HG02973 (cell line): ENCODE results near the gene GUCY1B1.

ENCODE experiments used
- ATAC-seq: cut with Tn5 transposase; IDR thresholded peaks from one replicate; pipeline ENCODE4 v1.9.1; 2021; ENCODE audit warnings: moderate library complexity; ENCODE audit not compliant: unreplicated experiment

Gene GUCY1B1

DNA sequence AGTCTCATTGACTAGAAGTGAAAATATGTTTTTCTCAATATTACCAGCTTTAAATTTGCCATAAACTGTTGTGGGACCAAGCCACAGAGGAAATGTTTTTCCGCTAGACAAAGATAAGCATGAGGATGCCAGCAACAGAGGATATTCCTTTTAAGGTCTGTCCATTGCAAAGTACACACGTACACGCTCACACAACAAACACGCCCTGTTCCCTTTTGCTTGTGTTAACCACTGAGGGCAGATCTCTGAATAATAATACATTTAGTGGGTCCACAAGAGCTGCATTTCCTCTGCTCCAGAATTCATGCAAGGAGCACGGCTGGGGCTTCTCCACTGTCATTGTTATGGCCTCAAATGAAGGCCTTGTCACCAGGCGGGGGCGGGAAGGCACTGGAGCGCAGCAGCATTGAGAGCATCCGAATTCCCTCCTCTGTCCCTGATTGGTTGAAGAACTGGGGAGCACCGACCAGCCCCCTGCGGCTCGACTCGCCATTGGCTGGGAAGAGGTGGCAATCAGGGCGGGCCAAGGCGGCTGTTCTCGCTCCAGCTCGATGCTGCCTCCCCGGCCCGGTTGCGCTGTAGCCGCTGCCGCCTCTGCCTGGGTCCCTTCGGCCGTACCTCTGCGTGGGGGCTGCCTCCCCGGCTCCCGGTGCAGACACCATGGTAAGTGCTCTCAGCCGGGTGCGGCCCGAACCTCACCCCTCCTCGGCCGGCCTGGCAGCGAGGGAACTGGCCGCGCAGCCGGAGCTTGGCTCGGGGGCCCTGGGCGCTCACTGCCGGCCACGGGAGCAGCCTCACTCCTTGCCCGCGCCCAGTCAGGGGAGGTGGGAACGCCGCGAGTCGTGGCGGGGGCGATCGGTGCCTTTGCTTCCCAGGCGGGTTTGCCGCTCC is at the start of gene GUCY1B1:
GUCY1B1 (plus strand) TSS at position 541 of the 891 bp plus-strand sequence; CDS start at position 661, 120 bp downstream.
- ATAC-seq = peak; percentile 97

DNA sequence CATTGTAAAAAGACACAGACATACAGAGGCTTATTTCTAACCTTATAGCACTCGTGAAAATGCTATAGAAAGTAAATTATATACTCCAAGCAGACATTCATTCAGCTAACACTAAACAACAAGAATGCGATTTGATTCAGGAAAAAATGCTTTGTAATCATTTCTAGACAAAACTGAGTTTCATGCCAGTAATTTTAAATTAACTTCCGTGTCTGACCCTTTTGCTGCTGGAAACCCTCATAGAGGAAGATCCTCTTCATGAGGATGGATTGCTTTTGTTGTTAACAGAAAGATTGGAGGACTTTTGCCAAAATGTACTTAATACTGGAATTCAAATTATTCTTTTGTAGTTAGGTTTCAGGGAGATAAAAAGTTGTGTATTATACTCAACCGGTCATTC is 48.9 kb upstream of the GUCY1B1 start:
- no peak for ATAC-seq

DNA sequence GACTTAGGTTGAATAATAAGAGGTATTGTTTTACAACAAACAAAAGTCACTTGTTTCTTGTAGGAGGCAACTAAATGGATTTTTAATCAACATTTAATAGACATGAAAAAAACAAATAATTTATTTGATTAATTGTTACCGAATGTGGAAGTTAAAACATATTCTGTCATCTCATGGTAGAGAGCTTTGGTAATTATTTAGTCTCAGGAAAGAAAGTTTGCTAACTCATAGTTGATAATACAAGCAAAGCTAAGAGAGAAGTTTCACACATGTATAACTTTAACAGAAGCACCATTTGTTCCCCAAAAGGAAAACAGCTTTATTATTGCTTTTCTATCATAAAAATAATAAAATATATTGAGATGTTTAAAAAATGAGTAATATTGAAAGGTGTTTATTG is 47.3 kb upstream of the GUCY1B1 start:
- ATAC-seq = no peak

DNA sequence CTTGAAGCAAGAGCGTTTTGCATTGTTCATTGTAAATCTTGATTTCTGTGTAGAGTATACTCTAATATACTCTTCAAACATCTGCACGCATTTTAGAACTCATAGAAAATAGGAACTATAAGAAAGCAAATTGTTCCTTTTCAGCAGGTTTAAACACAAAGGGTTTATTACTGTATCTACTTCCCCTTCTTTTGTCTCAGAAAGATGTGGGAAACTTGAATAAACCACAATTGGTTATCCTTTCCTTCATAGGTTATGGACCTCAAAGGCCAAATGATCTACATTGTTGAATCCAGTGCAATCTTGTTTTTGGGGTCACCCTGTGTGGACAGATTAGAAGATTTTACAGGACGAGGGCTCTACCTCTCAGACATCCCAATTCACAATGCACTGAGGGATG is 46.0 kb upstream of the GUCY1B1 start:
- no peak for ATAC-seq

DNA sequence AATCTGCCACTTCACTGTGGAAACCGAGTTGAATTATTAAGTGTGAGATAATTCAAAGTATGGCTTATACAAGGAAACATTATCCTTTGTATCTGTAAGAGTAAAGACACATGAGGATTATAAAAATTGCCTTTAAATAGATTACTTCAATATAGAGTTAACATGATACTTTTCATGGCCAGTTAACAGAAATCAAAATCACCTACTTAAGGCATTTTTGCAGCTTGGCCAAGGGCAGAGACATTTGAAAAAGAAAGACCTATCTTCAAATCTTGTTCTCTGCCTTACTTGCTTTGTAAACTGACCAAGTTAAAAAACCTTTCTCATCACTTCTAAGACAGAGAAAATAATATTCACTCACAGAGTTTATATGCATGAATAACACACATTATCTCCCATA is 44.9 kb upstream of the GUCY1B1 start:
- no peak for ATAC-seq

DNA sequence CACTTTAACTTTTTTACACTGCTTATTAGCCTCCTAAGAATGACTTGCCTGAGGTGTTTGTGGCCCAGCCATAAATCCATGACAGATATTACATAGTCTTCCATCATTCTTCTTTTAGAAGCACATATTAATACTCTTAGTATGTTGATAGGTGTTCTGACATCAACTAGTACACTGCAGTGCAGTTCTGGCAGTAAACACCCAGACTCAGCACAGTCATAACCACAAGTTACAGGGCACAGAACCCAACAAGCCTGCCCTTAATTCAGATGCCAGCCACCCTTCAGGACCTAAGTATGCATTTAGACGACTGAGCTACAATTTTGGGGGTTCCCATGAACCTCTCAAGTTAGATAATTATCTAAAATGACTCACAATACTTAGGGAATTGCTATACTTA is 36.5 kb upstream of the GUCY1B1 start:
- ATAC-seq = no peak

DNA sequence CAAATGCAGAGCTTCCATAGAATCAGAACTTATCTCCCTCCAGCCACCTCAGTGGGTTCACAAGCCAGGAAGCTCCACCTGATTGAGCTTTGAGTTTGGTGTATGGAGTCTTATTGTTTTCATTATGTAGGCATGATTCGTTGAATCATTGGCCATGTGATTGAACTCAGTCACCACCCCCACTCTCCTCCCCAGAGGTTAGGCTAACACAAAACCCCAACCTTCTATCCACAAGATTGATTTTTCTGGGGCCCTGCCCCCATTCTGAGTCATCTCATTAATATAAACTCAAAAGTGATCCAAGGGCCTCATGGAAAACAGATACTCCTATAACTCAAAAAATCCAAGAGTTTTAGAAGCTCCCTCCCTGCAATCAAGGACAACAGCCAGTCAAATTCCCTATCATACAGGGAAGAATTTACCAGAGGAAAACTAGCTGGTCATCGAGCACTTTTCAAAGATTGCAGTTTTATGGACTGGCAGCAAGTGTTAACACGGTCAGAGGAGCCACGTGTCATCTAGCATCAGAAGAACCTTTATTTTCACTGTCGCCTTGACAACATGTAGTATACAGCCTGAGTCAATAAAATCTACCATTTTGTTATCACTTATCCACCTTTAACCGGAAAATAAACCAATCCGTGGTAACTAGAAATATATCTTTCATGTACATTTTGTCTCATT is 35.9 kb upstream of the GUCY1B1 start:
- ATAC-seq = no peak

DNA sequence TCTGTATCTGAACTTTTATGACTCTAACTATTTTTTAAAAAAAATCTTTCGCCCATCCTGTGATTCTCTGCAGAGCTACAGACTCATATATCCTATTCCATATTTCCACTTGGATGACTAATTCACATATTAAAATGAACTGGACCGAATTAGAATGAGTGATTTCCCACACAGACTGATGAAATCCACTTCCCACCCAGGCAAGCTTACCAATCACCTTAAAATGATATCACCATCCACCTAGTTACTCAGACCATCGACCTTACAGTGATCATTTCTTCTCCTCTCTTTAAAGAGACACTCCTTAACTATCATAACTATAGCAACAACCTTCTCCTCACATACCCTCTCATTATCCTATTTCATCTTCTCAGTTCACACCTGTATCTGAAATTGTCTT is 34.1 kb upstream of the GUCY1B1 start:
- no peak for ATAC-seq

DNA sequence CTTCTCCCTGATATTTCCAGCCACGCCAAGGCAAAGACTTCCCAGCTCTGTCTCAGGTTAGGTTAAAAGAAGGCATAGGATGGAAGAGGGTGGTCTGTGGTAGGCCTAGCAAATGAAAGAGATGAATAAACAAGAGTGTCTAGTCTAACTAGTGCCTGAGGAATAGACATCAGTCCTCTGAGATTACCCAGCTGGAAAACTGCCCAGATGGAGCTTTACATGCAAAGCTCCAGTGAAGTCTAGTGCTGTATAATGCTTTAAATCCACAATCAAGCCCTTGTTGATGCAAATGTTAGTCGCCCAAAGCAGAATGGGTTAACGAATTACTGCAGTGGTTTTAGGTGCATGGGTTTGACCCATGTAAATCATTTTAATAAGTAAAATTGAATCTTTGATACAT is 24.8 kb upstream of the GUCY1B1 start:
- ATAC-seq = no peak

DNA sequence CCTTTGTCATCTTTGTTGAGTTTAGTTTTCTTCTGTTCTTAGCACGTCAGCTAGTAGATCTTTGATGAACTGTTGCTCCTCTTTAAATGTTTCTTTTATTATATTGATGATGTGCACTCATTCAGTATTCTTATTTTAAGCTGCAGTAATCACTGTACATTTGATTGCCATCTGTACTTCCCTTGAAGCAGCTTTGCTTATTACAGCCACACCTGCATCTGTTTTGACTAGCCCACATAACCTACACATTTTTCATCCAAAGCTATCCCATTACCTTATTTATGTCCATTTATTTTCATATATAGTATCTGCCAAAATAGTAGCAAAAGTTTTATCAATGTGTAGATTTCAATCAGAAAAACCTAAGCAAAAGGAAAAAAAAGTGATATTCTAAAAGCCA is 23.9 kb upstream of the GUCY1B1 start:
- ATAC-seq = no peak

DNA sequence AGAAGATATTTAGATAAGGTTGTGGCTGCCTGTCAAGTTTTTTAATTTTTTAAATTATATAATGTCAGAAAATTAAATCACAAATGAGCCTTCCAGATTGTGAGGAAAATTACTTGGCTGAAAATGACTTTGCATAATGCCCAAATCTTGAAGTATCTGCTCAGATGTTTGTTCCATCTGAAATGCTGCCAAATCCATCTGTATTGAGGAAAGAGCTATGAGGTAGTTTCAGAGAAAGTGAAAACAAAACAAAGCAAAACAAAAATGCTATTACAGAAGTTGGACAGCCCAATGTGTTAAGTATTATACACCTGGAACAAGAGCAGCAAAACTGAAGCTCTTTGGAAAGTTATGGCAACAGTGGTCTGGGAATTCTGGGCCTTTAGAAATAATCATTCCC is 23.3 kb upstream of the GUCY1B1 start:
- no peak for ATAC-seq

DNA sequence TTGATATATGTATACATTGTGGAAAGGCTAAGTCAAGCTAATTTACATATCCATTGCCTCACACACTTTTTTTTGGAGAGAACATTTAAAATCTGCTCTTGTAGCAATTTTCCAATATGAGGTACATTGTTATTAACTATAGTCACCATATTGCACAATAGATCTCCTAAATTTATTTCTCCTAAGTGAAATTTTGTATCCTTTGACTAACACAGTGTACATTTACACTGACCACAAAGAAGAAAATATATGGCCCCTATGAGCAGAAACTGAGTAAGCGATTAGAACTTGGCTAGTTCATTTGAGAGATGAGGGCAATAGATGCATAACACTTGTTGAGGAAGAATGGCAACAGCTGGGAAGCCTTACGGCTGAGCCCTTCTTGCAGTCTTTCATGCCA is 20.3 kb upstream of the GUCY1B1 start:
- ATAC-seq = no peak

DNA sequence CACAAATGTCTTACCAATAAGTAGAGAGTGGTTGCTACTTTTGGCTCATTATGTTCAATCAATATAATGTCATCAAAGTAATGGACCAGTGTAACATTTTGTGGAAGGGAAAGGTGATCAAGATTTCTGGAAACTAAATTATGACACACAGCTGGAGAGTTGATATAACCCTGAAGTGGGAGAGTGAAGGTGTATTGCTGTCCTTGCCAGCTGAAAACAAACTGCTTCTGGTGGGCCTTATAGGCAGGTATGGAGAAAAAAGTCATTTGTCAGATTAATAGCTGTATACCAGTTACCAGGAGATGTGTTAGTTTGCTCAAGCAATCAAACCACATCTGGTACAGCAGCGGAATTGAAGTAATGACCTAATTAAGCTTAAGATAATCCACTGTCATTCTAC is 17.3 kb upstream of the GUCY1B1 start:
- ATAC-seq = no peak

DNA sequence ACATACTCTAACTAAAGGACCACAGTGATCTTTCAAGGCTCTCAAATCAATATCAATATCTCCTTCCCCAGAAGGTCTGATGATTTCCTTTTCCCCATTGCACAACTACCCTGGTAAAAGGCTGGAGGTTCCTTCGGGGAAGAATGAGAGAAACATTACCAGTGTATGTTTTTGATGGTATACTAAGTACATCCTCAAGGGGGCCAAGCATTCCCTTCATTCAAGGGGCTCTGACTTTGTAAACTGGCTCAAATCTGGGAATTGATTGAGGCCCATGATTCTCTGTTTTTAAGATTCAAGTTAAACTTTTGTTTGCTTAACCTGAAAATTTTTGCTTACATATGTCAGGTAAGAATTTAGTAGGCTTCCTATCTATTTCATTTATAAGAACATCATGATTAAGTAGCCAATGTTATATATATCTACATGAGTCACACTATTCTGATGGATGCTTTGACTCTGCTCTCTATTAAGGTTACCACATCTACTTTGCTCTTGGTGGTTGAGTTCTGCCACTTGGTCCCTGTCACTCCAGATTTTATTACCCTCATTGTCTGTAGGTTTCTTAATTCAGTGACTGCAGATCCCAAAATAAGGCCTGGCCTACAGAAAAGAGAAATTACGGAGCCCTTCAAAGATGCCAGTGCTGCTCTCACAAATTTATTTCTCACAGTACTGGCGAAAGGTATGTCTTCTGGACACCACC is 16.4 kb upstream of the GUCY1B1 start:
- no peak for ATAC-seq

DNA sequence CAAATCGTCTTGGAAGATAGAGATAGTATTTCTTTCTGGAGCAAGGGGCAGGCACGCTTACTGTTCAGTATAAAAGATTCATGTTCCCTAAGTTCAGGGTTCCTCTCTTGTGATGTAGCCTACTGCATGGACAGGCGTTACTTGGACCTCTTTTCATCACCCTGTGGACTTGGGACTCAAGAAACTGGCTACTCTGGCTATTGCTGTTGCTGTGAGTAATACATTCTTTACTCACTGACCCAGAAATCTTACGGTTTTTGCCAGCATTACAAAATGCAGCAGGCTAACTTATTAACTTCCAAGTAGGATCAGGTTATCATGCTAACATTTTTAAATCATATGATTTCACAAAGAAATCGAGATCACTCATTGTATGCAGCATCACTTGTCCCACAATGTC is 12.8 kb upstream of the GUCY1B1 start:
- ATAC-seq = no peak

DNA sequence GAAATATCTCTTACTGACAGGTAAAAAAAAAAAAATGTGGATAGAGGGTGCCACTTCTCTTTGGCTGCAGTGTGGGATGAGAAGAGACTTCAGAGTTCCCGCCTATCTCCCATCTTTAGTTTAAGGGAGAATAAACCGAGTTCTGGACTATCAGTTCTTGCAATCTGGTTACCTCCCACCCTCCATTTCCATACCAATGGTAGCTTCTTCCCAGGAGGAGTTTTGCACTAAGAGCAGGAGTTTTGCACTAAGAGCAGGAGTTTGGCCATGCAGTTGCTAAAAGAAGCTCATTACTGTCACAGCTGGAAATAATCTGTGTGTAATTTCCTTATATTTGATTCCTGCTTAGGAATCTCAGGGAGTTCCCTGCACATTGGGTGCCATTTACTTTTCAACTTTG is 10.8 kb upstream of the GUCY1B1 start:
- no peak for ATAC-seq

DNA sequence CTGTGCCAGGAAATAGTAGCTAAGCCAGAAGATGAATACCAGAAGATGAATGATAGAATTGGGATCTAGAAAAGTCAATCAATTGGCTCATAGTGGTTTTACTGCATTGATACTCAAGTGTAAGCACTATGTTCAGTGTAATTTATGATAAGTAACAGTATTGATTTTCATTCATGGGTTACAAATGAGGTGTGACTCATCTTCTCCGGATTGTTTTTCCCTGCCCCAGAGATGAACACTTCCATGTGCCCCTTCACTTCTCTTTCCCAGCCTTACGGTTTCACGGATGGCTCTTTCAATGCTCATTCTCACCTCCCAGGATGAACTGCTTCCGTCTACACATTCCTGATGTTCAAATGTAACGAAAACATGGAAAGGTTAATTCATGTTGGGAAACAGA is 9.8 kb upstream of the GUCY1B1 start:
- ATAC-seq = no peak

DNA sequence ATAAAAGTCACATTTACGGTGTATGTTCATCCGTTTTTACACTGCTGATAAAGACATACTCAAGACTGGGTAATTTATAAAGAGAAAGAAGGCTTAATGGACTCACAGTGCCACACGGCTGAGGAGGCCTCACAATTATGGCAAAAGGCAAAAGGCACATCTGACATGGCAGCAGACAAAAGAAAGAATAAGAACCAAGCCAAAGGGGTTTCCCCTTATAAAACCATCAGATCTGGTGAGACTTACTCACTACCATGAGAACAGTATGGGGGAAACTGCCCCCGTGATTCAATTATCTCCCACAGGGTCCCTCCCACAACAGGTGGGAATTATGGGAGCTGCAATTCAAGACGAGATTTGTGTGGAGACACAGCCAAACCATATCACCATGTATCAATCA is 7.3 kb upstream of the GUCY1B1 start:
- no peak for ATAC-seq

DNA sequence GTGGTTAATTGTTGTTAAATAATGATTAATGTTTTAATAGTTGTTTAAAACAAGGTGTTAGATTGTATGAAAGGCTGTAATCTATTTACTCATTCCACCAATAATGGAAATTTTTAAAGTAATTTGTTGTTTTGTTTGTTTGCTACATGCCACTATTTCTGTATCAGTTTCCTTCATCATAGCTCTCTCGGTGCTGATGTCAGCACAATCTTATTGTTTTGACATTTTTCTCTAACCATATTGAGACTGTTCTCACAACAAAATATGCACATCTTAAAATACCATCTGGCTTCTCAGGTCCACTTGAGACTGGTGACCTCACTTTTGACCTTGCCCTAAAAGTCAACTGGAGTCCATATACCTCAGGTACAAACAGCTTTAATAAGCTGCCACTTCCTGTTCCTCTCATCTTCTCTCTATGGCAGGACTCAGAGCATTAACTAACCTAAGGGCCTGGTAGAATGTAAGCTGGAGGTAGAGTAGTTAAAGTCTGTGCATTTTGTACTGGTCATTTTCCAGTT is 1.0 kb upstream of the GUCY1B1 start:
- no peak for ATAC-seq

DNA sequence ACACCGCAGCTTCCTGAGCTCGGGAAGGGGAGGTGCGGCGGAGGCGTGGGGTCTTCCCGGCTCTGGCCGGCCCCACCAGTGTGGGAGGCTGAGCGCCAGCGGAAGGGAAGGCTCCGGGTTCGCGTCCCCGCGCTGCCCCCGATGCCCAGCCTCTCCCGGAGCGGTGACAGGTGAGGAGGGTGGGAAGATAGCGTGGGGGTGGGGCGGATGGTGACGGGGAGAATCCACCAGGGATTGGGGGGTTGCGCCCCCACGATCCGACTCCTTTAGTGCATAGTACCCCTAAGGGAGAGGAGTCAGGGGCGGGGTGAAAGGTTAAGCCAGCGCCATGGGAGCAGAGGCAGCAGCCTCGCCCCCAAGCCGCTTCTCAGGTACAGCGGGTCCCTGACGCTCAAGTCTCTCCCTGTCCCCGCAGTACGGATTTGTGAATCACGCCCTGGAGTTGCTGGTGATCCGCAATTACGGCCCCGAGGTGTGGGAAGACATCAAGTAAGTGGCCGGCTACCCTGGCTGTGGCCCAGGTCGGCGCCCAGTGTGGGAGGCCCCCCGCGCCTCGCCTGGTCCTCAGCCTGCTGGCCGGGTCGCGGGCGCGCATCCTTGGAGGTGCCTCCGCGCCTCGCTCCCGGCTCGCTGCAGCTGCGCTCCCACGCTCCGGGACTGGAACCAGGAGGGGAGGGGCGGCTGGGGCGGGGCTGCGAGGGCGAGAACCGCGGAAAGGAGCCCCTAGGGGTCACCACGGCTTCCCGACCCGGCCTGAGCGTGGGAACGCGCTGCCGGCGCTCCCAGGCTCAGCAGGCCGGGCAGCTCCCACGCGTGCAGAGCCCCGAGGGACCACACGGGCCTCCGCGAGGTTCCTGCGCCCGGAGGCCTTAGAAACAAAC is 791 bp downstream of the GUCY1B1 start:
- no peak for ATAC-seq

DNA sequence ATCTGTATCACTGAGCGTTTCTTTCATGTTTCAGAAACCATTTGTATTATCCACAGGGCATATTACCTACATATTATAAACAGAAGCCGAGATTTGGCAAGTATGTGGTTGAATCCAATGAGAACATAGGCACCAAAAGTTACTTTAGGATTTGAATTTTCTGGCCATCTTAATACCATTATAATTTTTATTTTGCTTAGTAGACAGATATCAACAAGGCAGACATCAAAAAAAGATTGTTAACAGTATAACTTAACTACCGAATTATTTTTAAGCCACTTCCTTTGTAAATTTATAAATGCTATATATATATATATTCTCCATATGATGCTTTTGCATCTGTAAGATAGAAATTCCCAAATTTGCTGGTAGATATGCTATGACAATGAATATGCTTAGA is 2.2 kb downstream of the GUCY1B1 start:
- no peak for ATAC-seq
